ENCODE data around the gene CFAP58.

Gene CFAP58

DNA sequence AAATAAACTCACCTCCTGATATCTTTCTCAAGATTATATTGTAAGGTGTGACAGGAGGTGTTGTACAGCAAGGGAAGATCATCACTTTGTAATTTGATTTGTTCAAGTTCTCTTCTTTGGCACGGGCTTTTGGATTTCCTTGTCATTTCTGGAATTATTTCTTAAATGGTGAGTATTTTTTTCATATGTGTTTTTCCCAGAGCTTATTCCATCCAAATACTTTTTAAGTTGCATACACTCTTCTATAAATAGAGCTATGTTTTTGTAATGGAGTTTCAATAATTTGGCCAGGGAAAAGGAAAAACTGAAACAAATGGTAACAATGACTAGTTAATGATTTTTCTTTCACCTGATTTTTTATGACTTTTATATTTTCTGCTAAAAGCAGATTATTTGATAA lies 92.5 kb downstream of the CFAP58 start:
- TF ChIP-seq, protein P1, sequence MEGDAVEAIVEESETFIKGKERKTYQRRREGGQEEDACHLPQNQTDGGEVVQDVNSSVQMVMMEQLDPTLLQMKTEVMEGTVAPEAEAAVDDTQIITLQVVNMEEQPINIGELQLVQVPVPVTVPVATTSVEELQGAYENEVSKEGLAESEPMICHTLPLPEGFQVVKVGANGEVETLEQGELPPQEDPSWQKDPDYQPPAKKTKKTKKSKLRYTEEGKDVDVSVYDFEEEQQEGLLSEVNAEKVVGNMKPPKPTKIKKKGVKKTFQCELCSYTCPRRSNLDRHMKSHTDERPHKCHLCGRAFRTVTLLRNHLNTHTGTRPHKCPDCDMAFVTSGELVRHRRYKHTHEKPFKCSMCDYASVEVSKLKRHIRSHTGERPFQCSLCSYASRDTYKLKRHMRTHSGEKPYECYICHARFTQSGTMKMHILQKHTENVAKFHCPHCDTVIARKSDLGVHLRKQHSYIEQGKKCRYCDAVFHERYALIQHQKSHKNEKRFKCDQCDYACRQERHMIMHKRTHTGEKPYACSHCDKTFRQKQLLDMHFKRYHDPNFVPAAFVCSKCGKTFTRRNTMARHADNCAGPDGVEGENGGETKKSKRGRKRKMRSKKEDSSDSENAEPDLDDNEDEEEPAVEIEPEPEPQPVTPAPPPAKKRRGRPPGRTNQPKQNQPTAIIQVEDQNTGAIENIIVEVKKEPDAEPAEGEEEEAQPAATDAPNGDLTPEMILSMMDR (IDR thresholded peaks at IDR 0.05; ENCODE audit: low read depth, low read length): no peak
- no peaks in the 10 kb centered on the region for H3K9me3 ChIP-seq
- no peak overlapping the region for H3K4me3 ChIP-seq (ENCODE audit: low read depth, low read length)
- no peaks in the 10 kb centered on the region for H3K27me3 ChIP-seq
- no peak for DNase-seq
- no peaks in the 10 kb centered on the region for H3K4me1 ChIP-seq
- no peaks in the 10 kb centered on the region for H3K36me3 ChIP-seq

DNA sequence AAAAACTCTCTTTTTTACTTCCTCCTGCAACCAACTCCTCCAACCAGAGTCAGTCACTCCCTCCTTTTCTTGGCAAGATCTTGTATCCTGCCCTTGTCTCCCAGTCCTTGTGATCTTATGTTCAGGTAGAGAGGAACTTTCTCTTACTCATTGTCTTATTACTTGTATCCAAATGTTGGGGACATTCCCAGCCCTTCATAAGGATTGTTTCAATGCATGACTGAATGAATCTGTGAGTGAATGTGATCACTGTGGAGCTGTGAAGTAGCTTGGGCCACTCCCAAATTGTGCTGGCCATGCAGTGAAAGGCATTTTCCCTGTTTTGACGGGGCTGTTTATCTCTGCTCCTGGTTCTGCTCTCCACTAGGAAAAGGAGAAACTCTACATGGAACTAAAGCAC lies 93.7 kb downstream of the CFAP58 start:
- H3K36me3 ChIP-seq: no peaks in the 10 kb centered on the region
- no peak overlapping the region for H3K4me3 ChIP-seq (ENCODE audit: low read depth, low read length)
- H3K27me3 ChIP-seq: no peaks in the 10 kb centered on the region
- TF ChIP-seq, protein P1 (IDR thresholded peaks at IDR 0.05; ENCODE audit: low read depth, low read length): no peak
- no peak for DNase-seq
- H3K9me3 ChIP-seq: no peaks in the 10 kb centered on the region
- no peaks in the 10 kb centered on the region for H3K4me1 ChIP-seq

DNA sequence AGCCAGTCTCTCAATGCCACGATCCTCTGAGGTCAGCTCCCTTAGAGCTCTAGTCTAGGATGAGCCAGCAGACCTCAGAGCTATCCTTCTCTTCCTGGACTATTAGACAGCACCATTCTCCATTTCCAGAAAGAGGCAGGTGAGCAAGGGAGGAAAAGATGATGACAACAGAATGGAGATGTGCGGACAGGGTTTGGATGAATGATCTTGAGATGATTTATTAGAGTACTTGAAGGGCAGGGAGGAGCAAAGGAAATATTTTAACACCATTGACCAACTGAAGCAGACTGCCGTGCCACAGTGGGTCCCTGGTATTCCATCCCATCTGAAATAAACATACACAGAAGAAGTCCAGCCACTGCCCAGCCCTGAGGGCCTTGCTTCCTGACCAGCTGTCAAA lies 94.3 kb downstream of the CFAP58 start:
- Histone ChIP-seq H3K27me3 (no peaks in the 10 kb centered on the region), H3K36me3 (no peaks in the 10 kb centered on the region), H3K9me3 (no peaks in the 10 kb centered on the region), H3K4me1 (no peaks in the 10 kb centered on the region), H3K4me3 (ENCODE audit: low read depth, low read length) (no peak overlapping the region)
- TF ChIP-seq, protein P1 (IDR thresholded peaks at IDR 0.05; ENCODE audit: low read depth, low read length): no peak
- no peak for DNase-seq

DNA sequence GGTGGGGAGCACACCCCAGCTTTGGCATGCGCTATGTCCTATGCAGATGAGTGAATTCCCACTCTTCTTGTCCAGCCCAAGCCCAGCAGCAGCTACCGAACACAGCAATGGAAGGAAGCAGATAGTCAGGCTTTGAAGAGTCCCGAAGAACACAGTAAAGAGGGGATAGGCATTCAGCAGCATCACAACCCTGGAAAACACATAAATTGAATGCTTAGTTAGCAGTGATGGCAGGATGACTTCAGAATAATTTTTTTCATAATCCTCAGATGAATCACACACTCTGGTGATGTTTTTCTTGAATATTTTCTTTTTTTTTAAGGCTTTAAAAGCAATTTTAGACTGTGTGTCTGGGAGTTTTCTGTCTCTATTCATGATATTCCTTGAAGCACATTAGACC lies 95.8 kb downstream of the CFAP58 start:
- TF ChIP-seq, protein P1 (IDR thresholded peaks at IDR 0.05; ENCODE audit: low read depth, low read length): no peak
- H3K4me1 ChIP-seq: no peaks in the 10 kb centered on the region
- H3K27me3 ChIP-seq: no peaks in the 10 kb centered on the region
- no peaks in the 10 kb centered on the region for H3K36me3 ChIP-seq
- DNase-seq: no peak
- no peaks in the 10 kb centered on the region for H3K9me3 ChIP-seq
- no peak overlapping the region for H3K4me3 ChIP-seq (ENCODE audit: low read depth, low read length)

DNA sequence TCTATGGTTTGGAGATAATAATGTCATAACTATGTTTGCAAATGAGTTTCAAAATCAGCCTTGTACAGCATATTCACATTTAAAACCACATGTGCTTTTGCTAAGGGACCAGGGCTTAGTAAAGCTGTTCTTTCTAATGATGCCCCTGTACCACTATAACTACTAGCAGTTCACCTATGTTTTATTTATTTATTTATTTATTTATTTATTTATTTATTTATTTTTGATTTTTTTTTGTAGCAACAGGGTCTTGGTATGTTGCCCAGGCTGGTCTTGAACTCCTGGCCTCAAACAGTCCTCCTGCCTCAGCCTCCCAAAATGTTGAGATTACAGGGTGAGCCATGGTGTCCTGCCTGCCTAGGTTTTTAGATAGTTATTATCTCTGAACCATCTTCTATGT lies 96.9 kb downstream of the CFAP58 start:
- Histone ChIP-seq H3K27me3 (no peaks in the 10 kb centered on the region), H3K36me3 (no peaks in the 10 kb centered on the region), H3K9me3 (no peaks in the 10 kb centered on the region), H3K4me3 (ENCODE audit: low read depth, low read length) (no peak overlapping the region), H3K4me1 (no peaks in the 10 kb centered on the region)
- no peak for DNase-seq
- TF ChIP-seq, protein P1 (IDR thresholded peaks at IDR 0.05; ENCODE audit: low read depth, low read length): no peak

DNA sequence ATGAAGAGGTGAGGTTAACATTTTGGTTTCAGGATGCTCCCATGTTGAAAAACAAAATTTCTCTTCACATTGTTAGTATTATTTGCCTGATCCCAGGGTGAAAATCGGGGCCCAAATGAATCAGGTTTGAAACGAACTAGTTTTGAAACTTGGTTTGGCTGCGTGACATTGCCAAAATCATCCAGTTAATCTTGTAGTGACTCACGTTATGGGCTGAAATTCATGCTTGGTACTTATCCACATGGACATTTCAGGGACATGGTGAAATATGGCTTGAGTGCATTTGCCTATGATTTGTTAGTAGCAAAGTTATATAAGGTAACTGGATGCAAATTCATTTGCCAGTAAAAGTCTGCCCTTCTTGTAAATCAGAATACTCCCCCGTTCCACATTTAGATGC lies 97.3 kb downstream of the CFAP58 start:
- H3K36me3 ChIP-seq: no peaks in the 10 kb centered on the region
- H3K4me3 ChIP-seq (ENCODE audit: low read depth, low read length): no peak overlapping the region
- DNase-seq: no peak
- TF ChIP-seq, protein P1 (IDR thresholded peaks at IDR 0.05; ENCODE audit: low read depth, low read length): no peak
- no peaks in the 10 kb centered on the region for H3K27me3 ChIP-seq
- no peaks in the 10 kb centered on the region for H3K9me3 ChIP-seq
- no peaks in the 10 kb centered on the region for H3K4me1 ChIP-seq

Measured in BE2C (cell line).